ENCODE measurements around the gene CHDH.

Gene CHDH

GRCh38 chr3:53795789-53796560 lies 50.2 kb downstream of the CHDH start:
- DNase-seq (ENCODE audit: low read depth, low spot score) = no peak
- peak overlapping the region; percentile 75 for H3K27ac ChIP-seq

DNA sequence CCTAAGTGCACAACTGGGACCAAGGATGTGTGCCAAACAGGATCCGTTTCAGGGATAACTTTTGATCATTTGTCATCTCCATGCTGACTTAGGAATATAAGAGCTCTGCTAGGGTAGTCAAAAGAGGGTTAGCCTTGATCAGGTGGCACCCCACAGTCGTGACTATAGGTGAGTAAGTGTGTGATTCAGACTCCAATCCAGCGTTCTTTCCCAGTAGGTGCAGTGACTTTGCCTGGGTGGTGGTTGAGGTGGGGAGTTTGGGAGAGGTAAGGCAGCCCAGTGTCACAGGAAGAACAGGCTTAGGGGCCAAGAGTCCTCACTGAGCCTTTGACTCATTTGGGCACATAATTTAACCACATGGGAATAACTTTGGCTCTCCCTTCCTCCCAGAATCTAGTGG lies 51.0 kb downstream of the CHDH start:
- DNase-seq (ENCODE audit: low read depth, low spot score) = peak; percentile 69
- H3K27ac ChIP-seq = peak overlapping the region; percentile 75

DNA sequence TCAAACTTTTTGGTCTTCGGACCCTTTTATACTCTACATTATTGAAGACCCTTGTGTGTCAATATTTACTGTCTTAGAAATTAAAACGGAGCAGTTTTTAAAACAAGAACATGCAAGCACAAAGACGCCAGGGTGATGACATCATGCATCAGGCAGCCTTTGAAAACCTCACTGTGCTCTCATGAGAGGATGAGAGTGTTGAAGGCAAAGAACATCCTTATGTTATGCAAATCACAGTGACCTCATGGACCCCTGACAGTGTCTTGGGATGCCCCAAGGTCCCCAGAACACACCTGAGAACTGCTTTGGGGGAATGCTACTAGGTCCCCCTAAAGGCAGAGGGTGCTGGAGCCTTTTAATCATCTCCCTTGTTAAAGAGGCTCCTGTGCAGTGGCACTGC lies 51.6 kb downstream of the CHDH start:
- peak overlapping the region; percentile 75 for H3K27ac ChIP-seq
- peak; percentile 52 for DNase-seq (ENCODE audit: low read depth, low spot score)

DNA sequence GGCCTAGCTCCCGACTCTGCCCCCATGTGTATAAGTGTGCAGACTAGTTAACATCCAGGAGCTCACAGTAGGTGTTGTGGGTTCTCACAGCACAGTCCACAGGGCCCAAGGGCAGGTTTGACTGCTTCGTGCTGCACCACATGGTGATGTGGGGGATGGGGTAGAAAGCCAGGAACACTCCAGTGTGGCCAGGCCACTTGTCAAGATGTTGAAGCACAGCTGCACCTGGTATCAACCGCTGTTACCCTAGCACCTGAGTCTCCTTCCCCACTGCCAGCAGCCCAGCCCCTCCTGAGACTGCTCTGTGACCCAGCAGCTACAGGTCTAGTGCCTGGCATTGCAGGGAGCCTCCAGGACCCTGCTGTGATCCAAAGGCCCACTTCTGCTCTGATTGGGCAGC lies 53.4 kb downstream of the CHDH start:
- H3K27ac ChIP-seq = no peak overlapping the region
- DNase-seq (ENCODE audit: low read depth, low spot score) = no peak

GRCh38 chr3:53791317-53791716 lies 54.9 kb downstream of the CHDH start:
- H3K27ac ChIP-seq = no peak overlapping the region
- DNase-seq (ENCODE audit: low read depth, low spot score) = no peak

- no peak for DNase-seq (ENCODE audit: low read depth, low spot score)
- H3K27ac ChIP-seq = no peak overlapping the region
Measured at GRCh38 chr3:53790470-53790869, 55.7 kb downstream of the CHDH start.

GRCh38 chr3:53789459-53789858 lies 56.8 kb downstream of the CHDH start:
- no peak for DNase-seq (ENCODE audit: low read depth, low spot score)
- H3K27ac ChIP-seq = no peak overlapping the region

GRCh38 chr3:53788038-53788437 lies 58.2 kb downstream of the CHDH start:
- no peak overlapping the region for H3K27ac ChIP-seq

GRCh38 chr3:53787016-53787415 lies 59.2 kb downstream of the CHDH start:
- no peak for DNase-seq (ENCODE audit: low read depth, low spot score)

More at GRCh38 chr3:53788038-53788437, 58.2 kb downstream of the CHDH start:
- DNase-seq (ENCODE audit: low read depth, low spot score) = no peak

DNA sequence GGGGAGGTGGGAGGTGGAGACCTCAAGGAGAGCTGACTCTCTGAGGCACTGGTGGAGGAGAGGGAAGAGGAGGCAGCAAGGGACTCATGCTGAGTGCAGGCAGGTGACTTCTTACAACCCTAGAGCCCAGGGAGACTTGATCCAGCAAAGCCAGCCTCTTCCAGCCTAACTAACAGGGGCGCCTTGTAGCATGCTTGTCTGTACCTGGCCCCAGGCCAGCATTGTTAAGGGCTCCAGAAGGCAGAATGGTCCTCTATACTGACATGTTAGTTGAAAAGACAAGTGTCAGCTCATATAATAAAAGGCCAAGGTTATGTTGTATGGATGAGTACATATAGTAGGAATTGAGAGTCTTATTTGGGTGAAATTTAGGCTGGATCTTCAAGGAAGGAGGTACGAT lies 65.4 kb downstream of the CHDH start:
- no peak overlapping the region for H3K27ac ChIP-seq
- DNase-seq (ENCODE audit: low read depth, low spot score) = no peak

More at GRCh38 chr3:53787016-53787415, 59.2 kb downstream of the CHDH start:
- no peak overlapping the region for H3K27ac ChIP-seq

GRCh38 chr3:53780171-53780570 lies 66.0 kb downstream of the CHDH start:
- H3K27ac ChIP-seq = no peak overlapping the region
- DNase-seq (ENCODE audit: low read depth, low spot score) = no peak

- no peak overlapping the region for H3K27ac ChIP-seq
- DNase-seq (ENCODE audit: low read depth, low spot score) = no peak
Measured at GRCh38 chr3:53778153-53778552, 68.1 kb downstream of the CHDH start.

- DNase-seq (ENCODE audit: low read depth, low spot score) = no peak
- H3K27ac ChIP-seq = no peak overlapping the region
Measured at GRCh38 chr3:53777468-53777867, 68.8 kb downstream of the CHDH start.

DNA sequence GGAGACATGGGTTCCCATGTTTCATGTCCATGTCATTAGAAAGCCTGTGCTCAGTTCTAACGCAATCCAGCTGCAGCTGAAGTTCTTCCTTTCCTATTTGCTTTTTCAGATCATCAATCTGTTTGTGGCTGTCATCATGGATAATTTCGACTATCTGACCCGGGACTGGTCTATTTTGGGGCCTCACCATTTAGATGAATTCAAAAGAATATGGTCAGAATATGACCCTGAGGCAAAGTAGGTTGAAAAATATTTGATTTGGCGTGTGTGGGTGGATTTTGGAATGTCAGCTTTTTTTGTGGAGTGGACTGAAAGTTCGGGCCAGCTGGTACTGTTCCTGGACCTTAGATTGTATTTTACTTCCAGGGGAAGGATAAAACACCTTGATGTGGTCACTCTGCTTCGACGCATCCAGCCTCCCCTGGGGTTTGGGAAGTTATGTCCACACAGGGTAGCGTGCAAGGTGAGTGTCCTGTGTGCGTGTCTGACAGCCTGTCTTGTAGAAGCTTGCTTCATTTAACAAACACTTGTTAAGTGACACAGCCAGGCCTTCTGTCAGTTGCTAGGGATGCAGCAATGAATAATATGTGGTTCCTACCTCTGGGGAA lies 69.6 kb downstream of the CHDH start:
- peak overlapping the region; percentile 2 for H3K27ac ChIP-seq
- DNase-seq (ENCODE audit: low read depth, low spot score) = no peak

DNA sequence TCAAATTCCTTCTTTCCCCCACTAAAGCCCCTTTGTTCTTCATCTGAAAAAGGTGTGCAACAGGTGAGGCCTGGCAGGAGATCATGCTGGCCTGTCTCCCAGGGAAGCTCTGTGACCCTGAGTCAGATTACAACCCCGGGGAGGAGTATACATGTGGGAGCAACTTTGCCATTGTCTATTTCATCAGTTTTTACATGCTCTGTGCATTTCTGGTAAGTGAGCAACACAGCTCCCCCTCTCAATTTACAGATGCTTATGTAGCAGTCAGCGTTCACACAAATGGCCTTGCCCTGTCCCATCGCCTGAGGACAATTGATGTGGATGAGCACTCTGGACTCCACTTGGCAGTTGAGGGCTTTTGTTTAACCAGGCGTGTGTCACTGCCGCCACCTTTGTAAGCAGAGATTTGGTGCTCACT lies 70.4 kb downstream of the CHDH start:
- no peak for DNase-seq (ENCODE audit: low read depth, low spot score)
- peak overlapping the region; percentile 2 for H3K27ac ChIP-seq

- no peak overlapping the region for H3K27ac ChIP-seq
- DNase-seq (ENCODE audit: low read depth, low spot score) = no peak
Measured at GRCh38 chr3:53775018-53775417, 71.2 kb downstream of the CHDH start.

DNA sequence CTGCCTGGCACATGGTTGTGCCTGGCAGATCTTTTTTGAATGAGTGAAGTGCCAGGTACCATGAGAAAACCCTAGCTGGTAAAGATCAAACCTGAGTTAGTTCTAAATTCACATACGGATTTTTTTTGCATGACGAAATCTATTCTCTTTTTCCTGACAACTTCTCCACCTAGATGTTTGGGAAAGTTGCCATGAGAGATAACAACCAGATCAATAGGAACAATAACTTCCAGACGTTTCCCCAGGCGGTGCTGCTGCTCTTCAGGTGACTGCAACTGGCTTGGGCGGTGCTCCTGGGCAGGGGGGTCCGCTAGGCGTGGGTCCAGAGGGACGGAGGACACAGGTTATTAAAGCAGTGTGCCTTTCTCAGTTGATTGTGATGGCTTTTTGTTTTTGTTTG lies 71.8 kb downstream of the CHDH start:
- no peak overlapping the region for H3K27ac ChIP-seq
- DNase-seq (ENCODE audit: low read depth, low spot score) = no peak

DNA sequence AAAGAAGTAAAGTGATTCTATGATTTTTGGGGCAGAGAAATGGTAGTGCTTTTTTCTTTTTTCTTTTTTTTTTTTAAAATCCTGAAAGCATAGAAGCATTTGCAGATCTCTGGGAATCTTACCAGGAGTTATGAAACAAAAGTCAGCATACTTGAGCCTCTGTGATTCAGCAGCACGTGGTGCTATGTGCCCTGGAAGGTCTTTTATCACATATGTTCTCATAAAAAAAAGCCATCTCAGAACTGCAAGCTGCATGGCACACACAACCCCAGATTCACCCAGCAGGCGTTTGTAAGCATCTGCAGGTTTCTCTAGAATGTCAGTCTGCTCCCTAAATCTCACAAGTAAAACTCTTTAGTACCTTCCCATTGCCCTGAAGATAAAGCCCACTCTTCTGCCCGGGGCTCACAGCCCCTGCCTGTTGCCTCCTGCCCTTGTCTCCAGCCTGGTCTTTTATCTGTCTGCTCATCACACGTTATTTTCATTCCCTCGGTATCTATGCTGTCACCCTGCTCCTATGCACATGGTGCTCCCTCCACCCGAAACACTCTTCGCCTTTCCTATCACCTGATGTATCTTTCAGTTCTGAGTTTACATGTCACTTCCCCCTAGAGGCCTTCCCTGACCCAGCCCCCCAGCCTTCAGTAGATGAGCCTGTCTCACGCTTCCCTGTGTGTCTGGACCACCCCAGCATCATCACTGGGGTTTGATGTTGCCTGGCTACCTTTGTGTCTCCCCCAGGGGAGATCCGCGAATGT lies 72.4 kb downstream of the CHDH start:
- H3K27ac ChIP-seq = no peak overlapping the region
- no peak for DNase-seq (ENCODE audit: low read depth, low spot score)

DNA sequence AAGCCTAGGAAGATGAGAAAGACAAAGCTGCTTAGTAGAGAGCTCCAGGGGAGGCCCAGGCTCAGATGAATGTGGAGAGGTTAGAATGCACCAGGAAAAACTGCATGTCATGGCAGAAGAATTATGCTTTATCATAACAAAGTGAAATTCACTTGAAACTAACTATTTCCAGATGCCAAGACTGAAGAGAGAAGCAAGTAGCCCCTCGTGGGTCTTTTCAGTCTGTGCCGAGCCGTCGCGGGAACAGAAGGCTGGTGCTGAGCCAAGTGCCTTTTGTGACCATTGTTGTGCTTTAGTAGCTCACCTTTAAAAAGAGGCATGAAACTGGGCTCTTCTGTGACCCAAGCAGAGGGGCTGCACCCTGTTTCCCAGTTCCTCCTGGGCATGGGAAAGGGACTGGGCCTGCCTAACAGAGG lies 73.2 kb downstream of the CHDH start:
- no peak for DNase-seq (ENCODE audit: low read depth, low spot score)
- H3K27ac ChIP-seq = no peak overlapping the region

DNA sequence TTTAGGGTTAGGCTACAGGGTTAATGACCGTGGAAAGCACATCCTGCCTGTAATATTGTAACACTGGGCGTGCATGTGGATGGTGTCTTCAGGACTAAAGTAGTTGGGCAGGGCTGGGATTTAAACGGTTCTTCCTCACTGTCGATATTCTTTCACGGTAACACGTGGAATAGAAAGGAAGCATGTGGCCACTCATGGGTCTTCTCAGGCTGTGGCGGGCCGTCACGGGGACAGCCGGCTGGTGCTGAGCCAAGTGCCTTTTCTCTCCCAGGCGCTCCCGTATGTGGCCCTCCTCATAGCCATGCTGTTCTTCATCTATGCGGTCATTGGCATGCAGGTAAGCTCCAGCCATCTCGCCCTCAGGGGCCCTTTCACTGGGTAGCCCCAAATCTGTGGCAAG lies 73.7 kb downstream of the CHDH start:
- no peak for DNase-seq (ENCODE audit: low read depth, low spot score)
- H3K27ac ChIP-seq = no peak overlapping the region
